SW 1271 (cell line): ENCODE data around the gene HAO1.
"Not testable (repeated sequence)": the region's sequence is repeated elsewhere in the genome, so short reads cannot be mapped to it uniquely, and the experiment has no call there.

Source experiments
- DNase-seq, 2 experiments: peaks; one replicate each; lab custom pipeline; 2025; lab: John Stamatoyannopoulos, UW

HAO1 gene

DNA sequence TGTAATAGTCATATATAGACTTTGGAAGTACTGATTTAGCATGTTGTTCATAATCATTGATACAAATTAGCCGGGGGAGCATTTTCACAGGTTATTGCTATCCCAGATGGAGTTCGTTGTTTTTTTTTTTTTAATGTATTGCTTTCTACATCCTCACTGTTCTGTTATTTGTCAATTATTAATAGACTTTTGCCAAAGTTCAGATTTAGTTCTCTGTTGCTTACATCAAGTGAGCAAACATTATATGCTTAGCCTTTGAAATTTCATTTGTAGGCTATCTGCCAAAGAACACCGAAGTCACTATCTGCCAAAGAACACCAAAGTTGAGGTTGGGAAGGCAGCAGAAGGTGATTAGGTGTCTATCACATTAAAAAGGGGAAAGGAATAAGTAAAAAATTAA, at the start of gene HAO1:
TSS of gene HAO1 (minus strand) at position 118 of the 400 bp plus-strand sequence. CDS start at position 82, 36 bp downstream.
- DNase-seq, result no peak

DNA sequence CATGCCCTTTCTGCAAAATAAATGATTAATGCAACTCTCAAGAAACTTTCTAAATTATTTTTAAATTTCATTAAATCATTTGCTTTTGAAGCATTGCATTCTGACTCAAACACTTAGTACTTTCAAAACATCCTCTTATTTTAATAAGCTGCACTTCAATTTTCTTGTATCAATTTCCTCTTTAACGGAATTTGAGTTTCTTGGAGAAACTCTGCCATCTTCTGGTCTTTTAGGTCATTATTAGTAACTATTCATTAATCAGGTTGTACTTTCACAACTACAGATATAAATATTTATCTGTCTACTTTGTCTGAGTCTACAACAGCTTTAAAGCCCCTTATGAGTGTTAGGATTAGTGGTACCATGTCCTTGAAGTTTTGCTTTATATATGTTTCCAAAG, 49.1 kb upstream of the HAO1 start:
- no peak for DNase-seq

DNA sequence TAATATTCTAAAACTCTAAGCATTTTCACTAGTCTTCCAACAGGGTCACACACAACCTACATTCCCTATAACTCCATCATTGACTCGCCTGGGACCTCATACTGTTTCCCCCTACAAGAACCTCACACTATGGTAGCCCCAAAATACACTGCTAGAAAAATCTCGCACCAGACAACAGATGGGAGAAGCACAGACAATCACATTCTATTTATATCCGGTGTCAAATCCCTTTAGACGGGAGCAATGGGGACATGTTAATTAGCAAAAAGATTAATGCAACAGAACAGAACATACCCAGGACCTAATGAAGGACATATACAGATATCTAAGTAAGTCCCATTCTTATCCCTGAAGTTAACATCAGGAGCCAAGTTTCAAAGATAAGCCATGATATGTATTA, 45.7 kb upstream of the HAO1 start:
- no peak for DNase-seq

DNA sequence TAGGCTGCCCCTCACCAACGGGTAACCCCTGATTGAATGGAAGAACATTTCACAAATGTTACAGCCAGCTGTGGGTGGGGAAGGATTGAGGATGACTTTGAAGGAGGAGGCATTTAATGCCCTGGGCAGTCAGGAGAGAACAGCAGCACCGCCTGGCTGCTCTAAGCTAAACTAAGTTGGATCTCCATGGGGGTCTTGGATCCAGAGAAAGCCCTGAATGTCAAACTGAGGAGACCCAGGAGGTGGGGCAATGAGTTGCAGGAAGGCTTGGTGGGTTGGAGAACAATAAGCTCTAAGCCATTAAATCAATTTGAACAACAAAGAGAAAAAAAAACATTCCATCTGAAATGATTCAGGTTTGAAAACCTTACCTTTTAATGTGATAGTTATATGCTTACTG, 43.9 kb upstream of the HAO1 start:
- DNase-seq, result no peak

DNA sequence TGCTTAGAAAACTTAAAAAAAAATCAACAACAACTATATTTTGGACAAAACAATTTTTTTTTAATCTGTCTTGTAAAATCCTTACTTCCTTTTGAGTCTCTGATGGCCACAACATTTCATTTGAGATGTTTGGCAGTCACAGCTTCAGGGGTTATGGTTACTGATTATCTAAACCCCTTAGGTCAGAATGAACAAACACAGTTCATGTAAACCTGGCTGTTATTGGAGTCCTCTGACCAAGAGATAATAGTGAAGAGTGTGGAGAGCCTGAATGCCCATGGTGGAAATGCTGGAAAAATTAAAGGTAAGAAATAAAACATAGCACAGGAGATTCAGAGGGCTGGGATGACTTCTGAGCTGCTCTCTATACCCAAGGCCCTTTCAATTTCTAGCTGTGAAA, 41.1 kb upstream of the HAO1 start:
- no peak for DNase-seq

DNA sequence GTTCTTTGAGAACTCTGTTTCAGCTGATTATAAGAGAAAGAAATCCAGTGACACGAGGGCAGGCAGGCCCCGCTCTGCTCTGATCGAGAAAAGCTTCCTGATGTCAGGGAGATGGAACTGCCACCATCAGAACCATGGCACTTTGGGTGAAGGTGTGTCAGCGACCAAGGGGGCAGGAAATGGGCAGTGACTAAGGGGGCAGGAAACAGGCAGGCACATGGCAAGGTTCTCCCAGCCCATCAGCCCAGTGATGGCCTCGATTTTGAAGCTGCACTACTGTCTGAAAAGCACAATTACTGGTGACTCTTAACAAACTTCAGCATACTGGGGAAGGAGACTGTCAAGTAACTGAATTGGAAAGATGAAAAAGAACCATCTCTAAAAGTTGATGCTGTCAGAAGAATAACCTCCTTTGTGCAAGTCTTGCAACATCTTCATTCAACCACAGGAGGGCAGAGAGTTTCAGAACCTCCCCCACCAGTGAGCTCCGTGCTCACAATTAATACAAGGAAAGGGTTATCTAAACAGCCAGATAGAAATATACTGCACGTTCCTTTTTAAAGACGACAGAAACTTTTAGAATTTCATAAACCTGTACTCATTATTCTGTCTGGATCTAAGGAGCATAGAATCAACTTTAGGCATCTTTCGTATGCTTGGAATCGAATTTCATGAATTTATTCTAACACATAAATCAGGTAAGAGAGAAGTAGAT, 40.2 kb upstream of the HAO1 start:
- peak in 1 of 2 experiments; percentile 48 for DNase-seq

DNA sequence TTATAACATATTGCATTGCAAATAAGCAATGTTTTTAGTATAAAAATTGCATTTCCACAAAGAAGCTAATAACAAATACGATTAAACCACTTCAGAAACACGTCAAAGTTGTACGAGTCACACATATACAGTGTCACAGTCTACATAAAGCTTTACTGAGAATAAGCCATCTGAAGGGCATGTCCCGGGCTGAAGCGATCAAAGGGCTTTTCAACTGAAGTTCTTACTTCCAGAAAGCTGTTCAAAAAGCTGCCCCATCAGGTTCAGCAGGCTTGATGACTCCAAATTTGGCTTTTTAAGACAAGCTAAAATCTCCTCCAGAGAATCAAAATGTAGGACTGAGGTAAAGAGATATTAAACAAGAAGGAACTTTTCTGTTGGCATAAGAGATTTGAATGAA, 37.5 kb upstream of the HAO1 start:
- no peak for DNase-seq

DNA sequence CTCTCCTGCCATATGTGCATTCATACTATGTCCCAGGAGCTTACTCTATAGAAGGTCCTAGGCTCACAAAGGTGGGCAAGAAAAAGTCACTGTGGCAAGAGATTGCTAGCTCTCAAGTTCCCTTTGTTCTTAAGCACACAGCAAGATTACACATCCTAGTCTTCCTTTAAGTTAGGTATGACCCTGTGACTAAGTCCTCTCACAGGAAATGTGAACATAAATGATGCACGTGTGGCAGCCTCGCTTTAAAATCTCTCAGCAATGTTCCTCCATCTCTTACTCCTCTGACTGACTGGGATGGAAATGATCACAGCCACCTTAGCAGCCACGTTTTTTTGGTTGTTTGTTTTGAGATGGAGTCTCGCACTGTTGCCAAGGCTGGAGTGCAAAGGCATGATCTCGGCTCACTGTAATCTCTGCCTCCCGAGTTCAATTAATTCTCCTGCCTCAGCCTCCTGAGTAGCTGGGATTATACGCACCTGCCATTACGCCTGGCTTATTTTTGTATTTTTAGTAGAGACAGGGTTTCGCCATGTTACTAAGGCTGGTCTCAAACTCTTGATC, 35.7 kb upstream of the HAO1 start:
- DNase-seq, result no peak

DNA sequence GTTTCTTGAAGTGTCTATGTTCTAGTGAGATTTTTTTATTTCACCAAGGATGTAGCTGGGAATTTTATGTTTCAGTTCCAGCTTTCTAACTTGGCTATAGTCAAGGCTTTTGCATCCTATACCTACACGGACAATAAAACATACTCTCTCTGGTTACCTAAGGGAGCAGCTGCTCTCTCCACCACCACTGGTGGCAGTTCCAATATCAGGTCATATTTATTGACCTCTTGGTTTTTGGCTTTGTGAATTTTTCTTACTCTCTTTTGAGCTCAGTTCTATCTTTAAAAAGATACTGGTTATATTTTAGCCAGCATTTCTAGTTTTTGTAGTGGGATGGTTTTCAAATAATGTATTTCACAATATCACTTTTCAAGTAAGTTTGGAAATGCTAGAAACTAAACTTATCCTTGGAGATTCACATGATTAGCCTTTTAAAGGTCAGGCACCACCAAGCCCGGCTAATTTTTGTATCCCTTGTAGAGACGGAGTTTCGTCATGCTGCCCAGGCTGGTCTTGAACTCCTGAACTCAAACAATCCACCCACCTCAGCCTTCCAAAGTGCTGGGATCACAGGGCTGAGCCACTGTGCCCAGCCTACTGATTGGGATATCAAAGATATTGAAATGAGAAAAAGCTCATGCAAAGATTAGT, 34.7 kb upstream of the HAO1 start:
- no peak for DNase-seq

DNA sequence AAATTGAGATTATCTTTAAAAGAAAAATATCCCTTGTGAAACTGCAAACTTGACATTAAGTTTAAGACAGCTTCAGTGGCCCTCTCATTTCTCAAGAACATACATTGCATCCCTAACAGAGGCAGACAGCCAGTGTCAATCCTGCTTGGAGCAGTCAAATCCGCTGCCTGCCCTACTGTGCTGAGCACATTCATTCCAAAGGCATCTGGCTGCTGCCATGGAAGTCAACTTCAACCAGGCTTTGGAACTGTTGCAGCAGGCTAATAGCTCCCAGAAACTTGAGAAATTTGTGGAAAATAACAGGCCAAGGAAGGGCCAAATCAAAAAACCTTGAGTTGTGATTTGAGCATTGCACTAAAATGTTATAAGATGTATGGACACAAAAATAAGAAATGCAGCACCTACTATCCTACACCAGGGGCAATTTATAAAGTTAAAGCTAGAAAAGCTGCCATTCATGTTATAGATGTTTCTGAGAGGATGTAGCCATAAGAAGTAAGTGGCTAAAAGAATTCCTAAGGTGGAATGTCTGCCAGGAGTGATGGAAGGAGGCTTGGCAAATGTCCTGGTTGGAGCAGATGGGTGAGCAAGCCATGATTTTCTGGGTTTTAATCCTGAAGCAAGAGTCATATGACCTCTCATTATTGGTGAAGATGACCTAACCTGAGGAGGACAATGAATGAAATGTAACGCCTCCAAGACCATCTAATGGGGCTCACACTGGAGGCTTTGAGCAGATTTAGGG, 31.4 kb upstream of the HAO1 start:
- DNase-seq, result no peak

DNA sequence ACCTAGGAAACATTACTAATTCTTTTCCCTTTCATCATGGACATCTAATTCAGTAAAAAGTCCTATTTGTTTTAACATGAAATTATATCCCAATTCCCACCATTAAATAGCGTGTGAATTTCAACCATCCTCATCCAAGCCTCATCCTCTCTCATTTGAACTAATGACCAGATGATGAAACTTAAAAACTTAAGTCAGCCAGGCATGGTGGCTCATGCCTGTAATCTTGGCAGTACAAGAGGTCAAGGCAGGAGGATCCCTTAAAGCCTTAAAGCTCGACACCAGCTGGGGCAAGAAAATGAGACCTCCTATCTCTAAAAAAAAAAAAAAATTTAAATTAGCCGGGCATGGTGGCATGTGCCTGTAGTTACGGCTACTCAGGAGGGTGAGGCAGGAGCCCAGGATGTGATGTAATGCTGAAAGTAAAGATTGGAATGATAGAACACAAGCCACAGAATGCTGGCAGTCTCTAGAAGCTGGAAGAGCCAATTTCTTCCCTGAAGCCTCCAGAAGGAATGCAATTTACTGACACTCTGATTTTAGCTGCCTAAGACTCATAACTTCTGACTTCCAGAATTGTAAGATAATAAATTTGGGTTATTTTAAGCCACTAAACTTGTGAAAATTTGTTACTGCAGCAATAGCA, 27.1 kb upstream of the HAO1 start:
- DNase-seq, result no peak

DNA sequence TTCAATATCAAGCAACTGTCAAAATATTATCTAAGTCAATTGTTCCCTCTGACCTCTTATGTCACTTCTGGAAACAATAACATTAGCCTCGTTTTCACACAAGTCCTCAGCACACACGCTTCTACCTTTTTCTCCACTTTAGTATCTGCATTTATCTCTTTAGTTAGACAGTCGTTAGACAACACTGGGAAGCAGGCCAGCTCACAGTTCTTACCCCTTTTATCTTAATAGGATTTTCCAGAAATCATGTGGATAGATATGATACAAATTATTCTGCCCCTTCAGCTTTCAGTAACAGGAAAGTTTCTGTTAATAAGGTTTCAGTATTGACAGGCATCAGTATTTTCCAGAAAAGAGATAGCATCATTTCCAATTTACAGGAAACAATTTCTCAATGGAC, 25.9 kb upstream of the HAO1 start:
- no peak for DNase-seq

DNA sequence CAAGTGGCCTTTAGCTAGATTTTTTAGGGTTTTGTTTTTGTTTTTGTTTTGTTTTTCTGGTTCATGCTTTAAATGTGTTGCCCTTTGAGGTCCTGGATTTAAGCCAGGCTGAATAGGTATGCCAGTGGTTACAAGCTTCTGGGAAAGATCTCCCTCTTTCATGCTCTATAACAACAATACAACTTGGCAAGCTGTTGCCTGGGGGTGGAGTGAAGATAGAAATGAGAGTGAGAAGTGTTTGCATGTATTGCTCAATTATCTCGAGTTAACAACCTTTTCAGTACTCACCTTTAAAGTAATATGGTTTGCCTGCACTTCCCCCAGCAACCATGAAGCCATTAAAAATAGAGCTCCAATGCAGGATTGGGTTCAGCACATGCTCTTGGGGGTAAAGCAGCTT, 19.2 kb upstream of the HAO1 start:
- DNase-seq, result no peak

DNA sequence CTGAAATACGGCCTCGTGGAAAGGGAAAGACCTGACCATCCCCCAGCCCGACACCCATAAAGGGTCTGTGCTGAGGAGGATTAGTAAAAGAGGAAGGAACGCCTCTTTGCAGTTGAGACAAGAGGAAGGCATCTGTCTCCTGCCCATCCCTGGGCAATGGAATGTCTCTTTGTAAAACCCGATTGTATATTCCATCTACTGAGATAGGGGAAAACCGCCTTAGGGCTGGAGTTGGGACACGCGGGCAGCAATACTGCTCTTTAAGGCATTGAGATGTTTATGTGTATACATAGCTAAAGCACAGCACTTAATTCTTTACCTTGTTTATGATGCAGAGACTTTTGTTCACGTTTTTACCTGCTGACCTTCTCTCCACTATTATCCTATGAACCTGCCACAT, 16.3 kb upstream of the HAO1 start:
- not testable (repeated sequence) for DNase-seq

DNA sequence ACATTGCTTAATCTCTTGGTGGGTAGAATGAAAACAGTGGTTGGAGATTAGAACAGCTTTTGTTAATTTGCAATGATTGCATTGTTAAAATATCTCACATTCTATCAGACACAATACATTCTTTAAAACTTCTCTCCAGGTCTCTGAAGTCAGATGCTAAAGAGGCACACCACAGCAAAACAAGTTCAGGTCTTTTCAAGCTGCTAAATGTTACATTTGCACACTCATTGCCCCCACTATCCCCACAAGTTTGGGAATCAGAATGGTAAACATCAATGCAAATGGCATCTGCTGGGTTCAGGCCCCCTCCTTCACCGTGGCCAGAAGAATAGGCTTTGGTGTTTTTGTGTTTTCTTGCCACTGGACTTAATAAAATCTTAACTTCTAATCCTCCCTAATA, 10.1 kb upstream of the HAO1 start:
- no peak for DNase-seq

DNA sequence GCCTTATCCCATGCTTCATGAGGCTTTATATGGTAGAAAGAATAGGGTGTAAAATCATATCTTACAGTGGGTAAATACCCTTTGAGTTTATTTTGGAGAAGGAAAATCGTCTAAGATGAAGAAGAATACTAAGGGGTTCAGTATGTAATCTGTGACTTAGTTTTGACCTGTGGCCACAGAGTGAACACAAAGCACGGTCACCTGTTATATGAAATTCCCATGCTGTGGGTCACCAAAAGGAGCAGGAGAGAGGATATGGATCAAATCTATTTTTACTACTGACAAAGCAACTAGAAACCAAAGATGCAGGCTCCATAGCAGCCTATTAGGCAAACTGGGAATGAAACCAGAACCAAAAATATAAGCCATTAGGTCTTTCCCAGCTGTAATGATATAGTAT, 3.6 kb upstream of the HAO1 start:
- DNase-seq, result no peak

DNA sequence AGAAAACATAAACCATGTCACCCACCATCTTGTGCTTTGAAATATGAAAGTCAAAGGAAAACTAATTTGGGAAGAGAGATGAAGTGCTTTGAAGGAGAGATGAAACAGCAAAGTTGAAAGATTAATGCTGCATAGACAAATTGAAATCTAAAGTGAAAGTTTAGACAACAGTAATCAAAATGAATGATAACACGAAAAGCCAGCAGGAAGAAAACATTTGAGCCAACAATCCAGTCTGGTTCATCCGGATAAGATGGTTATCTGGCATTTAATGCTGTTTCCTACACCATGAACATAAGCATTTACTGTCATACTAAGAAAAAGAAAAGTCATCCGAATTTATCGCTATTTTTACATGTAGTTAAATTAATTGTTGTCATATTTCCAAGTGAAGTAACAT, 595 bp downstream of the HAO1 start:
- no peak for DNase-seq

DNA sequence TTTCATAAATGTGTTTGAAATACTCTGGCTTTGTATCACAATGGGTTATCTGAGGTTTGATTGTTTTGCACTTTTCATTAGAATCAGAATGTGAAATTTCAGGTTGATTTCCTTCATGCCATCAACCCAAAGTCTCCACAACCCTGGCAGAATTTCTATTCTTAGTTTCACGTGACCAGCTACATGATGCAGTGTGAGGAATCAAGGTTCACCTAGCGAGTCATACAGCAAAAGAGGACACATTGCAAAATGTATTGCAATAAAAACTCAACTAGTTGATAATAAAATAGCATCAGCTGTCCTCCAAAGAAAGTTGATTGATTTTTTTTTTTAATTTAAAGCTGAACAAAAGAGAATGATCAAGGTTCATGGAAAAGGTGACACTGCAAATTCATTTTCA, 2.2 kb downstream of the HAO1 start:
- DNase-seq, result no peak

DNA sequence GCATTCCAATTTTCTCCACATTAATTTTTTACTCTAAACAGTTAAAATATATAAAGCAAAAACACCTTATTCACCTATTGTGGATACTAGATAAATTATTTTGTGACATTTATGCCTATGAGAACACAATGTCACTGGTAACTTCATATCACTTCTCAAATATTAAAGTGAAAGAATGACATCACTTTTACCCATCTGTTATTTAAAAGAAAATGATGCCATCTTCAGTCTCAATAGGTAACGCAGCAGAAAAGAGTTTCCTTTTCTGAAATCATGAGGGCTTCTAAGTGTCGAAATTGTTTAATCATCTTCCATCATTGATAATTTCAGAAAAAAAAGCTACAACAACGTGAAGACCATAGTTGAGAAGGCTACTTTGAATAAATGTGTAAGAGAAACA, 2.9 kb downstream of the HAO1 start:
- DNase-seq, result no peak

DNA sequence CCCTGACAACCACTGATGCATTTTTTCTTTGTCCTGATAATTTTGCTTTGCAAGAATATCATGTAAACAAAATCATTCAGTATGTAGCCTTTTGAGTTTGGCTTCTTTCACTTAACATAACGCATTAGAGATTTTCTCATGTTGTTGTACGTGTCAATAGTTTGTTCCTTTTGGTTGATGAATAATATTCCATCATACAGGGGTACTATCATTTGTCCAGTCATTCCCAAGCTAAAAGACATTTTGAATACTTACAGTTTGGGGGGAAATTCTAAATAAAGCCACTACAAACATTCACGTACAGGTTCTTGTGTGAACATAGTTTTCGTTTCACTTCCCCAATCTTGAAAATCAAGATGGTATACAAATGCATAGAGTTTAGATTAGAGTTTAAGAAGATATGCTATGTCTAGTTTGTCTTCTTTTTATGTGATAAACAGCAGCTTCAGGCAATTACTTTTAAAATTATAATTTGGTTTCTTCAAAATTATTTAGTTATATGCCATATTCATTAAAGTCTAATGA, 5.2 kb downstream of the HAO1 start:
- DNase-seq, result no peak

DNA sequence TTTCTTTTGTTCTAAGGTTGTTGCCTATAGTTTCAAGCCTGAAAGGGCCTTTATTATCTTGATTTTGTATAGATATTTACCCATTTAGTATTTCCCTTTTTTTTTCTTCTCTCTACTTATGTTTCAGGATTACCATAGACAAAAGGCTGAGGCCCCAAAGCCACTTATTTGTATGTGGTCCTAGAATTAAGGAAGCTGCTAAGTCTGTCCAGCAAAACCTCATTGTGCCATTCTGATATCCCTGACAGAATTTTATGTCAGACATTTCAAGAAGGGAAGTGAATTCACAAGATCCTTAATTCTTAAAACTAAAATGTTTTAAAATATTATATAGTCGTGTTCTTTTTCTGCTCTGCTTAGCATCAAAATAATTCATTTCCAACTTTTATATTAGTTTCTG, 6.9 kb downstream of the HAO1 start:
- no peak for DNase-seq

DNA sequence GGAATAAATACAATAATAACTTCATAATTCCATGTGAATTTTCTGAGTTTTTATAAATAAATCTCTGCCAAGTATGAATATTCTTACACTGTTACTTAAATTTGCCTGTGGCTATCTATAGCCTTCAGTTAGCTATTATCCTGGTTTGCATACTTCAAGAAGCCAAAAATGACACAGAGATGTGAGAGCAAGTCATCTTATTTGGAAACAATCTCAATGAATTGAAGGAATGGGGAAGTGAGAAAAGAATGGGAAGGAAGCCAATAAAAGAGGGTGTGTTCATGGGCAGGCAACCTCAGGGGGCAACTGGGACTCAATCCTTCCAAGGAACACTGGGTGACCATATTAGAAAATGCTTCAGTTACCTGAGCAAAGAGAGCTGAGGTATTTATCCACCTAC, 9.9 kb downstream of the HAO1 start:
- no peak for DNase-seq
